ENCODE measurements around the gene EFCAB13.

DNA sequence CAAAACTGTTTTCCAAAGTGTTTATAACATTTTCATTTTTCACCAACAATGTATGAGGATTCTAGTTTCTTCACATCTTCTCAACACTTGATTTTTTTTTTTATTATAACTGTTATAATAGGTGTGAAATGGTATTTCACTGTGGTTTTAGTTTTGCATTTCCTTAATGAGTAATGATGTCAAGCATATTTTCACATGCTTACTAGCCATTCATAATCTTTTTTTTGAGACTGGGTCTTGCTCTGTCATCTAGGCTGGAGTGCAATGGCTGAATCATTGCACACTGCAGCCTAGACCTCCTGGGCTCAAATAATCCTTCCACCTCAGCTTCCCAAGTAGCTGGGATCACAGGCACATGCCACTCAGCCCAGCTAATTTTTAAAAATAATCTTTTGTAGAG, 65.1 kb downstream of the EFCAB13 start:
- TF ChIP-seq YY1 (IDR thresholded peaks at IDR 0.05; ENCODE audit: insufficient read depth, insufficient read length) (no peak), ZNF274 (IDR thresholded peaks at IDR 0.05; ENCODE audit: low read depth, low read length) (no peak)
